GM21723 (cell line): ENCODE measurements around the gene TNK1.
"Not testable (repeated sequence)": the region's sequence is repeated elsewhere in the genome, so short reads cannot be mapped to it uniquely, and the experiment has no call there.

Experiments
- ATAC-seq: cut with Tn5 transposase; IDR thresholded peaks from one replicate; pipeline ENCODE4 v1.9.1; 2021; ENCODE audit warnings: mild to moderate bottlenecking, moderate library complexity; ENCODE audit not compliant: unreplicated experiment

TNK1 gene

DNA sequence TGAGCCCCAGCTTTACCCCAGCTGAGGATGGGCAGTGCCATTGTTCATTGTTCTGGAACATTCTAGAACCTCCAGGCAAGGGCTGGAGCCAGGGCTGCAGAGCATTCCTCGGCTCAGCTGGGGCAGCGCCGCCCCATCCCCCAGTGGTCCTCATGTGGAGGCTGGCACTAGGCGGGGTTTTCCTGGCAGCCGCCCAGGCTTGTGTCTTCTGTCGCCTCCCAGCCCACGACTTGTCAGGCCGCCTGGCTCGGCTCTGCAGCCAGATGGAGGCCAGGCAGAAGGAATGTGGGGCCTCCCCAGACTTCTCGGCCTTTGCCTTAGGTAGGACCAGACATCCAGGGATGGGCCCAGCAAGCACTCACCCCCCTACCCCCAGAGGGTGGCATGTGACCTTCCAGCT is 25.8 kb upstream of the TNK1 start, which contains the start of gene TMEM95:
TSS of gene TMEM95 (plus strand) at position 104 of the 400 bp plus-strand sequence. CDS start at position 153, 49 bp downstream.
- ATAC-seq = no peak

DNA sequence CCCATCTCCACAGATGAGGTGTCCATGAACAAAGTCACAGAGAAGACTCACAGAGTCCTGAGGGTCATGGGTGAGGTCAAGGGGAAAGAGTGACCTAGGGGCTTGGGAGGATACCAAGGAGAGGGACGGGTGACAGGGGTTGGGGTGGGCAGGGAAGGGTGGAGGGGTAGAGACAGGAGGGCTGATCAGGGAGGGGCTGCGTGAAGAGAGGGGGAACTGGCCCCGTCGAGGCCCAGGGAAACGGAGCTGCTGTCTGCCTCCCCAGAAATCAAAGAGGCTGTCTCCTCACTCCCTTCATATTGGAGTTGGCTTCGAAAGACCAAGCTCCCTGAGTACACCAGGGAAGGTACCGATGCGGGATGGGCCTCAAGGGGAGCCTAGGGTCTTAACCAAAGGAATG is 25.3 kb upstream of the TNK1 start:
- ATAC-seq = no peak

DNA sequence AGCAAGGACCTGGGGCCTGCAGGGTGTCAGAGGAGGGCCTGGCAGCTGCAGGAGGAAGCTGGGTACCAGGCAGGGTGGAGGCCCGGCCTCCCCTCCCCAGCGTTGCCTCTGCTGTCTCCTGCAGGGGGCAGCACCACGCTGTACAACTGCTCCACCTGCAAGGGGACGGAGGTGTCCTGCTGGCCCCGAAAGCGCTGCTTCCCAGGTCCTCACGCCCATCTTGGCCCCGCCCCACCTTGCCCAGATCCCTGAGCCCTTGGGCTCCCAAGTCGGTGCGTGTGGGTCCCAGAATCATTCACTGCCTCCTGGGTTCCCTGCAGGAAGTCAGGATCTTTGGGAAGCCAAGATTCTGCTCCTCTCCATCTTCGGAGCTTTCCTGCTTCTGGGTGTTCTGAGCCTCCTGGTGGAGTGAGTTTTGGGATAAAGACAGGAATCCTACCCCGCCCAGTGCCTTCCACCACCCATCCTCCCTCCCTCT is 24.8 kb upstream of the TNK1 start:
- no peak for ATAC-seq

DNA sequence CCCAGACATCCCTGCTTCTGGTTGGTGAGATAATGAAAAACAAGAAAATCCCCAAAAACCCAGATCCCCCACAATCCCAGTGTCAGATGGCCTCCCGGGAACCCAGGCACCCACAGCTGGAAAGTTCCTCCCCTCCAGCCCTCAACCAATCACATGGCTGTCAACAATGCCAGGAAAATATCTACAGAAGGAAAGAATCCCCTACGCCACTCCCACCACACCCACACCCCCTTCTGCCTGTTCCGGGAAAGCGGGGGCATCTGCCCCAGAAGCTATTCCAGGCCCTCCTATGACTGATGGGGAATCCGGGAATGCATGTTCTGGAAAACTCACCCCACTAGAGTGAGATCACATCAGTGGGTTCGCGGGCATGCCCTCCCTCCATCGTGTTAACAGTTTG is 24.1 kb upstream of the TNK1 start:
- ATAC-seq = no peak

DNA sequence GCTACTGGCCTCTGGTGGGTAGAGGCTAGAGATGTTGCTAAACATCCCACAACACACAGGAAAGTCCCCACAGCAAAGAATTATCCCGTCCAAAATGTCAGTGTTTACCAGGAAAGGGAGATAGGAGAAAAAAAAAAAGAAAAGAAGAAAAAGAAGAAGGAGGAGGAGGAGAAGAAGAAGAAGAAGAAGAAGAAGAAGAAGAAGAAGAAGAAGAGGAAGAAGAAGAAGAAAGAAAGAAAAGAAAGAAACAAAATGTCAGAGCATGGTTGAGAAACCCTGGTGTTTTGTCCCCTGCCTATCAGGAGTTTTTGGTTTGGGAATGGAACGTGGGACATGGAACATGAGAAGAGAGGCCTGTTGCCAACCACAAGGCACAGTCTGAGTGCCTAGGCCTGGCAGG is 23.5 kb upstream of the TNK1 start:
- ATAC-seq = no peak

DNA sequence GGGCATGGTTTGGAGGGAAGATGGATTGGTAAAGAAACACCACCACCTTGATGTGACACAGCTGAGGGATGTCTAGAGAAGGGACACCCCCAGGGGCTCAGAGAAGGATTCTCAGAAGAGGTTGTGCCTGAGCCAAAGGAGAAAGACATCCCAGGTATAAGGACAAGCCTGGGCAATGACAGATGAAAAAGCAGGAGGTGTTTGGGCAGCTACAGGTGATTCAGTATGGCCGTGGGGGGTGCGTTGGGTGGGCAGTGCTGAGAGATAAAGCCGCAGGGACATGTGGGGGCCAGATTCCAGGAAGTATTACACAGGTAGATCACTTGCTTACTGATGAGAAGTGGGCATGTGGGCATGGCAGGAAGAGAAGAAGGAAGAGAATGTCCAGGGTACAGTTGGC is 19.0 kb upstream of the TNK1 start:
- no peak for ATAC-seq

DNA sequence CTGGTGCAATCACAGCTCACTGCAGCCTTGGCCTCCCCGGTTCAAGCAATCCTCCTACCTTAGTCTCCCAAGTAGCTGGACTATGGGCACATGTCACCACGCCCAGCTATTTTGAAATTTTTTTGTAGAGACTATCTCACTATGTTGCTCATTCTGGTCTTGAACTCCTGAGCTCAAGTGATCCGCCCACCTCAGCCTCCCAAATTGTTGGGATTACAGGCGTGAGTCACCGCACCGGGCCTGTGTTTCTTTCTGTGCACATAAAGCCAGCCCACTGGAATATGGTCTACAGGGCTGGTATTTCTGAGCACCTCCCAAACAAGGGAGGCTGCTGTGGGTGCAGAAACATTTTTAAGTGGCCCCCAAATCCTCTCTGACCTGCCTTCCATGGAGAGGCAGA is 17.6 kb upstream of the TNK1 start:
- no peak for ATAC-seq

DNA sequence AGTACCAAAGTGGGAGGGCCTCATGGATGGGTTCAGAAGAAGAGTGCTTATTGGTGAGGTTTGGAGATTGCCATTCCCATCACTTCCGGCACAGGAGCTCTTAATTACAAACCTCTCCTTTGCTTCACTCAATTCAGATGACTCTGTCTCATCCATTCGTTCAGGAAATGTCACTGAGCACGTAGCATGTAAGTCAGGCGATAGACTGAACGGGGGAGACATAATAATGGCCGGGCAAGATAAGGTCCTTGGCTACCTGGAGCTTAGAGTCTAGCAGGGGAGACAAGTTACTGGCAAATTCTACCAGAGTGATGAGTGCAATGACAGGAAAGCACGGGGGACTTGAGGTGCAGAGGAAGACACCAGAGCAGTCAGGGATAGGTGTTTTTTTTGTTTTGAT is 14.9 kb upstream of the TNK1 start:
- ATAC-seq = not testable (repeated sequence)

DNA sequence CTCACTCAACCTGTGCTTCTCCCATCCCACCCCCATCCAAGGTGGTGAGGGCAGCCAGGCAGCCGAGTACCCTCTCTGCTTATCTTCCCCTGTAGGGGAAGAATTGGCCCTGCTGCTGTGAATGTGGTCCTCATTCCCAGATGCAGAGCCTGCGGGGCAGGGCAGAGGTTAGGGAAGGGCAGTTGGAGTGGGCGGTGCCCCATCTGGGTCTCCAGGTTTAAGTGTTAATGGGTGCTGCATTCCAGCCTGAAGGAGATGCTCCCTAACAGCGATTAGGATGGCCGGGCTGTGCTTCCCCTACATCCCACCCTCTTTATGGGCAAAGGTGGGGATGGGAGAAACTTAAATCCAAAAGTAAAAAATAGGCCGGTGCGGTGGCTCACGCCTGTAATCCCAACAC is 13.8 kb upstream of the TNK1 start:
- no peak for ATAC-seq

DNA sequence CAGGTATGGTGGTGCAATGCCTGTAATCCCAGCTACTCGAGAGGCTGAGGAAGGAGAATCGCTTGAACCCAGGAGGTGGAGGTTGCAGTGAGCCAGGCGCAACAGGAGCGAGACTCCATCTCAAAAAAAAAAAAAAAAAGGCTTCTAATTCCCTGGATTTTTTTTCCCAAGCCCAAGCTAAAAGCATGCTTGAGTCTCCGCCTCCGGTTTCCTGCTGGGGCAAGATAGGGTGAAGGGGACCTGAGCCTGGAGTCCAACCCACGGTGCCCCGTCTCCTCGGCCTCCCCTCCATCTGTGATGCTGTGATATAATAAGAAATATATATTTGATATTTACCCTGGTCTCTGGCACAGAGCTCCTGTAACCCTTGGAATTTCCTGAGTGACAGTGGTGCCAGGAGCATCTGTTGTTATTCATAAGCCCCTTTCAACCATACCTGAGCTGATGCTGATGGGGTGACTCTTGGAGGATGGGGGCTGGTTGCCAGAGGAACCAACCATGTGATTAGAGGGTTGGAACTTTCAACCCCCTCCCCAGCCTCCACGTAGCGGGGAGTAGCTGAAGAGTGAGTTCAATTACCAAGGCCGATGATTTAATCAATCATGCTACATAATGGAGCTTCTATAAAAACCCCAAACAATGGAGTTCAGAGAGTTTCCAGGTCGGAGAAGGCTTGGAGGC is 12.8 kb upstream of the TNK1 start:
- ATAC-seq = no peak

DNA sequence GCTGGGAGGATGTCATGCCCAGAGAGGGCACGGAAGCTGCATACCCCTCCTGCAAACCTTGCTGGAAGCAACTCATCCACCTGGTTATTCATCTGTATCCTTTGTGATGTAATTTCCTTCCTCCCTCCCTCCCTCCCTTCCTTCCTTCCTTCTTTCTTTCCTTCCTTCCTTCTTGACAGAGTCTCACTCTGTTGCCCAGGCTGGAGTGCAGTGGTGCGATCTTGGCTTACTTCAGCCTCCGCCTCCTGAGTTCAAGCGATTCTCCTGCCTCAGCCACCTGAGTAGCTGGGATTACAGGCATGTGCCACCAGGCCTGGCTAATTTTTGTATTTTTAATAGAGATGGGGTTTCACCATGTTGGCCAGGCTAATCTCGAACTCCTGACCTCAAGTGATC is 12.3 kb upstream of the TNK1 start:
- not testable (repeated sequence) for ATAC-seq

DNA sequence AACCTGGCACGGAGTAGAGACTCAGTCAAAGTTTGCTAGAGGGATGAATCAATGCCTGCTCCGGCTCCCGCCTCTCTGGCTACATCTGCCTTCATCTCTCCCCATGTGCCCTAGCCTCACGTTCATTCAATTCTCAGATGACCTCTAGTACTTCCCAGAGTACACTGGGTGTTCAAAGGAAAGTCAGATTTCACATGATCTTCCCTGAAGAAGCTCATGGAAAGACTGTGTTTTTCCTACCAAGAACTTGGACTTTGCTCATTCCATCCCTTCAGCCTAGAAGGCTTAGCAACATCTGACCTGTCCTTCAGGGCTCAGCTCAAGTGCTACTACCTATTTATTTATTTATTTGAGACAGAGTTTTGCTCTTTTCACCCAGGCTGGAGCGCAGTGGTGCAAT is 11.1 kb upstream of the TNK1 start:
- ATAC-seq = no peak

DNA sequence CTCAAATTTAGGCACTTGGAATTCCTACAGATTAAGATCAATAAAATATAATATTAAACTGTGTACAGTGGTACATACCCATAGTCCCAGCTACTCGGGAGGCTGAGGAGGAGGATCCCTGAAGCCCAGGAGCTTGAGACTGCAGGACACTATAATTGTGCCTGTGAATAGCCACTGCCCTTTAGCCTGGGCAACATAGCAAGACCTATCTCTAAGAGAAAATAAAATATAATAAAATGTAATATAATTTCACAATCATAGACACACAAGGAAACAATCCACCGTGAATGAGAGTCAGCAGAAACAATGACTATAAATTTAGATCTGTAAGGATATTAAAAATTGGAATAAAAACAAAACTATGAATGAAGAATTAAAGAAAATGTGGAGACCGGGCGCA is 10.0 kb upstream of the TNK1 start:
- ATAC-seq = no peak

DNA sequence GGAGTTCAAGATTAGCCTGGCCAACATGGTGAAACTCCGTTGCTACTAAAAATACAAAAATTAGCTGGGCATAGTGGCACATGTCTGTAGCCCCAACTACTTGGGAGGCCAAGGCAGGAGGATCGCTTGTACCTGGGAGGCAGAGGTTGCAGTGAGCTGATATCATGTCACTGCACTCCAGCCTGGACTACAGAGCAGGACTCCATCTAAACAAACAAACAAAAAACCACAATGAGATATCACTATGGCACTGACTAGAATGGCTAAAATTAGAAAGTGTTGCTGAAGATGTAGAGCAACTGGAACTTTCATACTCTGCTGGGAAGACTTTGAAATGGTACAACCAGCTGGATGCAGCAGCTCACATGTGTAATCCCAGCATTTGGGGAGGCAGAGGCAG is 6.5 kb upstream of the TNK1 start:
- ATAC-seq = no peak

DNA sequence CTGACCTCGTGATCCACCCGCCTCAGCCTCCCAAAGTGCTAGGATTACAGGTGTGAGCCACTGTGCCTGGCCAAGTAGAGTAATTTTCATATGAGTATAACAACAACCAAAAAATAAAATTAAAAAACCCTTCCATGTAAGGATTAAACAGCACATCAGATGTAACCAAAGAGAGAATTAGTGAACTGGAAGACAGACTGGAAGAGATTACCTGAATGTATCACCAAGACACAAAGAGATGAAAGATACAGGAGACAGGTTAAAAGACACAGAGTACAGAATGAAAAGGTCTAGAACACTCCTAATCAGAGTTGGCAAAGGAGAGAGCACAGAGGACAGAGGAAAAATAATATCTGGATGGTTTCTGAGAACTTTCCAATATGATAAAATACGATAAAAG is 1.8 kb upstream of the TNK1 start:
- ATAC-seq = no peak

DNA sequence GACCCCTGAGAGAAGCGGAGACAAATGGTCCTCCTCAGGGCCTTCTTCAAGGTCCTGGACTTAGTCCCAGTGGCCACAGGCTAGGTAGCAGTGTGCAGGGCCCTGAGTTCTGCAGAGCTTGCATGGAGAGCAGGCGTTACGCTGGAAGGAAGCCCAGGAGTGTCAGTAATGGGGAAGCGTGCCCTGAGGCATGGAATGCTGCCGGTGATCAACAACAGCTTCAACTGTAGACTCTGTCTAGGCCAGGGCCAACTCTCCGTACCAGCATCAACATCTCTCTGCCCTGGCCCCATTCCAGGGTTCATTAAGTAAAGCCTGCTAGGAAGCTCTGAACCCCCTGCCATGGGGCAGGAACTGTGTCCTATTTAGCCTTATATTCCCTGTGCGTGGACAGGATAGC is 568 bp upstream of the TNK1 start:
- ATAC-seq = no peak

DNA sequence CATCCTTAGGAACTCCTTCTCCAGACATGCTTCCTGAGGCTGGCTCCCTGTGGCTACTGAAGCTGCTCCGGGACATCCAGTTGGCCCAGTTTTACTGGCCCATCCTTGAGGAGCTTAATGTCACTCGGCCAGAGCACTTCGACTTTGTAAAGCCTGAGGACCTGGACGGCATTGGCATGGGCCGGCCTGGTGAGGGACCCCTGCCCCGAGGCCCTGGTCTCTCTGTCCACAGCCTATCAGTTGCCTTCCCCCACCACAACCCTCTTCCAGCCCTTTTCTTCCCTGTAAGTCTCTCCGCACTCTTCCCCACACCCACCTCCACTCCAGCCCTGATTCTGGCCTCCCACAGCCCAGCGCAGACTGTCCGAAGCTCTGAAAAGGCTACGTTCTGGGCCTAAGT is 2.0 kb downstream of the TNK1 start:
- no peak for ATAC-seq

DNA sequence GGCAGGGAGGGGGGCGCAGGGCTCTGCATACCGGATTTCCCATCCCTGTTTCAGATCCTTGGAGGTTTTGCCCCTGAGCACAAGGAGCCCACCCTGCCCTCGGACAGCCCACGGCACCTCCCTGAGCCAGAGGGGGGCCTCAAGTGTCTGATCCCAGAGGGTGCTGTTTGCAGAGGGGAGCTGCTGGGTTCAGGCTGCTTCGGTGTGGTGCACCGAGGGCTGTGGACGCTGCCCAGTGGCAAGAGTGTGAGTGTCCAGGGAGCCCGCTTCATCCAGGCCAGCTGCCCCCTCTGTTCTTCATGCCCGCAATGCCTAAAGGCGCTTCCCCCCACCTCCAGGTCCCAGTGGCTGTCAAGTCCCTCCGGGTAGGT is 2.5 kb downstream of the TNK1 start:
- ATAC-seq = no peak

DNA sequence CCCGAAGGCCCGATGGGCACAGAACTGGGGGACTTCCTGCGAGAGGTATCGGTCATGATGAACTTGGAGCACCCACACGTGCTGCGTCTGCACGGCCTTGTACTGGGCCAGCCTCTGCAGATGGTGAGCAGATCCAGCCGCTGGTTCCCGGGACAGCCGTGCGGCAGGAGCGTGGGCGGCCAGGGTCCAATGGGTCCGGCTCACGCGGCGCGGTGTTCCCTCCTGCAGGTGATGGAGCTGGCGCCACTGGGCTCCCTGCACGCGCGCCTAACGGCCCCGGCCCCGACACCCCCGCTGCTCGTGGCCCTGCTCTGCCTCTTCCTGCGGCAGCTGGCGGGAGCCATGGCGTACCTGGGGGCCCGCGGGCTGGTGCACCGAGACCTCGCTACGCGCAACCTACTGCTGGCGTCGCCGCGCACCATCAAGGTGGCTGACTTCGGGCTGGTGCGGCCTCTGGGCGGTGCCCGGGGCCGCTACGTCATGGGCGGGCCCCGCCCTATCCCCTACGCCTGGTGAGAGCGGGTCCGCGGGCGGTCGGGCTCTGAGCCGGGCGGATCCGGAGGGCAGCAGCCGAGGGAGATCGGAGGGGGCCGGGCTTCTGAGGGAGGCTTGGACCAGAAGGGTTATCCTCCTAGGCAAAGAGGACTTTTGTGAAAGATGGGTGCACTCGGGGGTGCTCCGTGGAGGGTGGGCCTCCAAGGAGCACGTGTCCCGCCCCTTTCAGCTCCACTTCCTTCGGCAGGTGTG is 3.0 kb downstream of the TNK1 start:
- ATAC-seq = peak; percentile 63

DNA sequence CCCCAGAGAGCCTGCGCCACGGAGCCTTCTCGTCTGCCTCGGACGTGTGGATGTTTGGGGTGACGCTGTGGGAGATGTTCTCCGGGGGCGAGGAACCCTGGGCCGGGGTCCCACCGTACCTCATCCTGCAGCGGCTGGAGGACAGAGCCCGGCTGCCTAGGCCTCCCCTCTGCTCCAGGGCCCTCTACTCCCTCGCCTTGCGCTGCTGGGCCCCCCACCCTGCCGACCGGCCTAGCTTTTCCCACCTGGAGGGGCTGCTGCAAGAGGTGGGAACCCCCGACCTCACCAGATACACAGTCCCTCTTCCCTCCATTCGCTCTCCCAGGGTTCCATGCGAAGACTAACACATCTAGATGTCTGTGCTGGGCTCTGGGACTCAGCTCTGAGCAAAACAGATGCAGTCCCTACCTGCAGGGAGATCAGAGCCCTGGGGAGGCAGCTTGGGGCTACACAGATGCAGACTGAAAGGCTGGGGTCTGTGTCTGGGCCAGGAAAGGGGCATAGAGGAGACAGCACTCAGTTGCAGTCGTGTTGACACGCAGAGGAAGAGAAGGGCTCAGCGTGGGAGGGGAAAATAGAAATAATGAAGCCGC is 3.7 kb downstream of the TNK1 start:
- no peak for ATAC-seq

DNA sequence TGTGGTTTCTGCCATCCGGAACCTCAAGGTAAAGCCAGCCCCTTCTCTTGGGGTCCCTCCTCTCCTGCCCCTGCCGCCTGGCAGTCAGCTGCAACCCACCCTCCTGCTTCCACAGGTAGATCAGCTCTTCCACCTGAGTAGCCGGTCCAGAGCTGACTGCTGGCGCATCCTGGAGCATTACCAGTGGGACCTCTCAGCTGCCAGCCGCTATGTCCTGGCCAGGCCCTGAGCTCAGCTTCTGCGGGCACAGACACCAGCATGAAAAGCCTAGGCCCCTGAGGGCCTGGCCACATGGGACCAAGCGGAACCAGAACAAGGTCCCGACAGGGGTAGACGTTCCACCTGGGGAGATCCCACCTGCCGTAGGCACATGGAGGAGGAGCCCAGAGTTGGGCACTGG is 8.0 kb downstream of the TNK1 start:
- ATAC-seq = no peak
